ENCODE measurements around the gene CASK. TPM values are rescaled to one million over a fixed set of nuclear protein-coding genes. Genes with fewer than 3 reads are reported as not detected.

CASK gene
- total RNA-seq, 1 donor, result 65.6 TPM

DNA sequence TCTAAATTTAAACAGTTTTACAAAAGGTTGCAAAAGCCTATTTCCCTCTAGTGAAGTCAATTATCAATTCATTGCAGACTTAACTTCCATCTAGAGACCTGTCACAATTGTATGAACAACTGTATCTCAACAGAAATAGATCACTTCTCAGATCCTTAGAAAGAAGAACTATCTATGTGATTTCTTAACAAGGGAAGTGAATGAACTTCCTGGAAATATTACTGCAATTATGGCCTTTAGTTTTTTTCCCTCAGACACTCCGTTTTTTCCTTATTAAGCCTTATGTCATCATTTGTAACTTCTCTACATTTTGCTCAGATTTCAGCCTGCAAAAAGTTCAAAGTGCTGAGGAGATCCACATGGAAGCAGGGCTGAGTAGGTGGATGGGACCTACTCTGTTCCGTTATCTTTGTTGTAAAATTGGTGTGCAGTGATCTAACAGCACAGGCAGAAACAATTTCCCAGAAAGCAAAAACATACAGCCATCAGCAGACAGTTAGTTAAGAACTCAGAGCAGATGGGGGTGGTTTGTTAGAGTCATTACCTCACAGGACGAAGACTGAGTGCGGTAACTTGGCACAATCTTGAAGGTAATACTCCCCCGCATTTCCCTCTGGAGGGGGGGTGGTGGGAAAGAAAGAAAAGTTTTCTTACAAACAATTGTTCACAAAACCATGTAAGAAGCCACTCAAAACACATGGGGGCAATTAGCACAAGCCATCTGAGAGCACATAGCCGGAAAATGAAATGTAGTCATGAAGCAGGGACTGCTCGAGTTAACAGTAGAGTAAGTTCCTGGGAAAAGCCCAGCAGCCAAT lies 363.9 kb downstream of the CASK start:
- peak; percentile 89 for DNase-seq (ENCODE audit: low read depth)
- H3K4me3 ChIP-seq (ENCODE audit: low read depth, low read length), result no peak overlapping the region
- TF ChIP-seq, protein P1, sequence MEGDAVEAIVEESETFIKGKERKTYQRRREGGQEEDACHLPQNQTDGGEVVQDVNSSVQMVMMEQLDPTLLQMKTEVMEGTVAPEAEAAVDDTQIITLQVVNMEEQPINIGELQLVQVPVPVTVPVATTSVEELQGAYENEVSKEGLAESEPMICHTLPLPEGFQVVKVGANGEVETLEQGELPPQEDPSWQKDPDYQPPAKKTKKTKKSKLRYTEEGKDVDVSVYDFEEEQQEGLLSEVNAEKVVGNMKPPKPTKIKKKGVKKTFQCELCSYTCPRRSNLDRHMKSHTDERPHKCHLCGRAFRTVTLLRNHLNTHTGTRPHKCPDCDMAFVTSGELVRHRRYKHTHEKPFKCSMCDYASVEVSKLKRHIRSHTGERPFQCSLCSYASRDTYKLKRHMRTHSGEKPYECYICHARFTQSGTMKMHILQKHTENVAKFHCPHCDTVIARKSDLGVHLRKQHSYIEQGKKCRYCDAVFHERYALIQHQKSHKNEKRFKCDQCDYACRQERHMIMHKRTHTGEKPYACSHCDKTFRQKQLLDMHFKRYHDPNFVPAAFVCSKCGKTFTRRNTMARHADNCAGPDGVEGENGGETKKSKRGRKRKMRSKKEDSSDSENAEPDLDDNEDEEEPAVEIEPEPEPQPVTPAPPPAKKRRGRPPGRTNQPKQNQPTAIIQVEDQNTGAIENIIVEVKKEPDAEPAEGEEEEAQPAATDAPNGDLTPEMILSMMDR (IDR thresholded peaks at IDR 0.05; ENCODE audit: insufficient read depth, low read depth, low read length), result no peak

DNA sequence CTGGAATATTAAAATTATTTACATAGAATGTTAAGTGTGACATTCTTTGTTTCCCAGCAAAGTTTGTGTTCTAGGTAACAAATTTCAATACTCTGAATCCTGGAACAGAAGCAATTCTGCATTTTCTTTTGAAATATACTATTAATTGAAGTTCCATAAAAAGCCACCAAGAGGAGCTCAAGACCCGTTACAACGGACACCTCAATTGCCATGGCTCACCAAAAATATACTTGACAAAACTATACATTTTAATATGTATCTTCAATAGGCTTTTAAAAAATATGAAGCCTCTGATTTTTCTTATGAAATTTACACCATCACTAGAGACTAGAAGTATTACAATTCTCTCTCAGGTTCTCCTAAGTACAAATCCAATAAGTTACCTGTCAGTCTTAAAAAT lies 364.8 kb downstream of the CASK start:
- no peak overlapping the region for H3K4me3 ChIP-seq (ENCODE audit: low read depth, low read length)
- no peak for DNase-seq (ENCODE audit: low read depth)
- TF ChIP-seq, protein P1 (IDR thresholded peaks at IDR 0.05; ENCODE audit: insufficient read depth, low read depth, low read length), result peak; percentile 49

DNA sequence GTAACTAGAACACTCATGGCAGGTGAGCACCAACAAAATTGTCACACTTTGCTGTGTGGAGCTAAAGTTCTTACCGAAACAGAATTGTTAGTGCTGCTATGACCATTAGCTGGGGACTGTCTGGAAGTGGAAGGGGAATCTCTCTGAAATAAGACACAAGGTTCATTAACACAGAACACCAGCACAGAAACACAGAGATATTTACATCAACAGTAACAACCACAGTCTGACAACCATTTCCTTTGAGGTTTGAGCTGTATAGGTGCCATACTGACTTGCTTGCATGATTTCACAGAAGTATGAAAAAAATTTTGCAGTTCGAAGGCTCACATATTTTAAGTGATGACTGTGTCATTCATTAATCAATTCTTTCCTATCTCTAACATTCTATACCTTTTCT lies 366.4 kb downstream of the CASK start:
- TF ChIP-seq, protein P1 (IDR thresholded peaks at IDR 0.05; ENCODE audit: insufficient read depth, low read depth, low read length), result no peak
- no peak for DNase-seq (ENCODE audit: low read depth)
- H3K4me3 ChIP-seq (ENCODE audit: low read depth, low read length), result no peak overlapping the region

DNA sequence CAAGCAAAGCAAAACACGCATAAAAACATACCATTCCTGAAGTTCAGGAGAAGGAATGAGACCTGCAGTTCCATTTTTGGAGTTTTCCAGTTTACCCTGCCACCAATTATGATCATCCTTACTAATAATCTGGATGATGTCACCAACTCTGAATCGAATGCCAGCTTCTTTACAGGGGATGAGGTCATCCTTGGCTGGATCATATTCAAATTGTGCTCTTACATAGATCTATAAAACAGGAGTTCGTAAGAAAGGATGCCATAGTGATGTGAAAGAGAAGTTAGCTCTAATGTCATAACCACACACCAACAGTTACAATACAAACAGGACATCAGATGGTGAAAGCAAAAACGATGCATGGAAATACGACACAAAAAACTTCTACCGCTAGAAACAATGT lies 369.7 kb downstream of the CASK start:
- TF ChIP-seq, protein P1 (IDR thresholded peaks at IDR 0.05; ENCODE audit: insufficient read depth, low read depth, low read length), result no peak
- no peak overlapping the region for H3K4me3 ChIP-seq (ENCODE audit: low read depth, low read length)
- no peak for DNase-seq (ENCODE audit: low read depth)

DNA sequence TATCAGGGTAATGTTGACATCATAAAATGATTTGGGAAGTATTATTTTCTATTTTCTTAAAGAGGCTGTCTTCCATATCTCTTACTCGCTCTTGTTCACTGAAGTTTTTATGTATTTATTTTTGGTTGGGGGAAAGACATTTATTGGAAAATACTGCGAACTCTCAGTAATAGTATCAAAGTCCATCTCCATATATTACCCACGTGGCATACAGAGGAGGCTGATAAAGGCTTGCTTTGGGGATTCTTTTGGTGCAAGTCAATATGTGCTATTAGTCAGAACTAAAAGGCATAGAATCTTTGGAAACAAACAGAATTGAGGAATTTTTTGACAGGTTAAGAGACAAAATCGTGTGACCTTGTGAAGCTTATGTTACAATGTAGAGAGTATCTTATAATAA lies 374.9 kb downstream of the CASK start:
- DNase-seq (ENCODE audit: low read depth), result no peak
- H3K4me3 ChIP-seq (ENCODE audit: low read depth, low read length), result no peak overlapping the region
- TF ChIP-seq, protein P1 (IDR thresholded peaks at IDR 0.05; ENCODE audit: insufficient read depth, low read depth, low read length), result no peak

DNA sequence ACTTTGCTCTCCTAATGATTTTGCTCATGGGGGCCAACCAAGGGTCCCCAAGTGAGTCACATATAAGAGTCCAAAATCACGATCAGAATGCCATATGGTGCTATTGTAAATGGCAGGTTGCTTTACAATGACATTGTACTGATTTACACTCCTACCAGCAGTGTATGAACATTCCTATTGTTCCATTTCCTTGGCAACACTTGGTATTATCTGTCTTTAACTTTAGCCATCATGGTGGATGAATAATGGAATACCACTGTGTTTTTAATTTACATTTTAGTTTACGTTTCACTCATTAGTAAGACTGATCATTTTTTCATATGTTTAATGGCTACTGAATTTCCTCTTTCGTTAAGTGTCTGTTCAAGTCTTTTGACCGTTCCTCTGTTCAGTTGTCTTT lies 379.7 kb downstream of the CASK start:
- TF ChIP-seq, protein P1 (IDR thresholded peaks at IDR 0.05; ENCODE audit: insufficient read depth, low read depth, low read length), result no peak
- DNase-seq (ENCODE audit: low read depth), result no peak
- H3K4me3 ChIP-seq (ENCODE audit: low read depth, low read length), result no peak overlapping the region

DNA sequence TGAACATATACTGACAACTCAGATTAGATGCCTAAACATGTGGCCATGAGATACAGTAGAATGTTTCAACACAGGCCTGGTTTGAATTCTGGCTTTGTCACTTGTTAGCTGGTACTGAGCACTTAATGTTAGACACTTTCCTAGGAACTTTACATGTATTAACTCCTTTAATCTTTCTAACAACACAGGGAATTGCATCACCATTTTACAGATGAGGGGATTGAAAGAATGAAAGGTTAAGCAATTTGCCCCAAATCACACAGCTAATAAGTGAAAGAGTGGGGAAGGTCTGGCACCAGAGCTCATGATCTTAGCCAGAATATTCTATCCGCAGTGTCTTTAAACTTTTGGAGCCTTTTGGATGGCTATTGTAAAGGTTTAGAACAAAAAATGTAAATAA lies 380.3 kb downstream of the CASK start:
- no peak overlapping the region for H3K4me3 ChIP-seq (ENCODE audit: low read depth, low read length)
- no peak for DNase-seq (ENCODE audit: low read depth)
- TF ChIP-seq, protein P1 (IDR thresholded peaks at IDR 0.05; ENCODE audit: insufficient read depth, low read depth, low read length), result no peak

Measured in fibroblast of villous mesenchyme (primary cell).